GM21576 (cell line): ENCODE data around the gene DROSHA.
"Not testable (repeated sequence)": the region's sequence is repeated elsewhere in the genome, so short reads cannot be mapped to it uniquely, and the experiment has no call there.

ENCODE experiments used
- ATAC-seq: cut with Tn5 transposase; IDR thresholded peaks from one replicate; pipeline ENCODE4 v1.9.1; 2021; ENCODE audit warnings: mild to moderate bottlenecking, moderate library complexity; ENCODE audit not compliant: unreplicated experiment

Gene DROSHA

DNA sequence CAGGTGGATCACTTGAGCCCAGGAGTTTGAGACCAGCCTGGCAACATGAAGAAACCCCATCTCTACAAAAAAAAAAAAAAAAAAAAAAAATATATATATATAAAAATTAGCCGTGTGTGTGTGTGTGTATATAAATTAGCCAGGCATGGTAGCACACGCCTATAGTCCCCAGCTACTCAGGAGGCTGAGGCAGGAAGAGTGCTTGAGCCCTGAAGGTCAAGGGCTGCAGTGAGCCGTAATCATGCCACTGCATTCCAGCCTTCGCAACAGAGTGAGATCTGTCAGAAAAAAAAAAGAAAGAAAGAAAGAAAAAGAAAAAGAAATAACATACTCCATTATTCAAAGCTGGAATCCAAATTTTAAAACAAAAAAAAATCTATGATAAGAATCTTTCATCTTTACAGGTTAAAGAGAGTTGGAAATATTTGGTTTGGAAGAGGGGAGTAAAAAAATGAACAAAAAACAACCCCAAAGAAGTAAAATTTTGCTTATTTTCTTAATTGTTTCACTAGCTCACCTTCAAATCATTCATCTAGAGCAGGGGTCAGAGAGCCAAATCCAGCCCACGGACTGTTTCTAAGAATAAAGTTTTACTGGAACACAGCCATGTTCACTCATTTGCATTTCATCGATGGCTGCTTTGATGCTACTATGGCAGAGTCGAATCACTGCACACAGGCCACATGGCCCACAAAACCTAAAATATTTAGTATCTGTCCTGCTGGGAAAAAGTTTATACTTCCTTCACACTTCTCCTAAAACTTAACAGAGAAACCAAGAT is 109.9 kb downstream of the DROSHA start:
- ATAC-seq = no peak

DNA sequence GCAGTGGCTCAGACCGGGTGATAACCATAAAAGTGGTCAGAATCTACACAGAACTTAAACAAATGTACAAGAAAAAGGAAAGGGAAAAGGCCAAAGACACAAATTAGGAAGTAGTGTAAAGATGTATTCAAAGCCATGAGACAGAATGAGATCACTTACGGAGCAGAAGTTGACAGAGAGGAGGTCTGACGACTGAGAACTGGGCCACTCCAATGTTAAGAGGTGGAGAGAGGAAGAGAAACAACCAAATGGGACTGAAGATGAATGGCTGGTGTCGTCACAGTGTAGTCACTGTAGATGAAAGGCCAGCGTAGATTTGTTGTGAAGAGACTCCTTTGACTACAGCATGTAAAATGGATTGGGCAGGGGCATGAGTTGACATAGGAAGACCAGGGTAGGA is 114.4 kb downstream of the DROSHA start:
- no peak for ATAC-seq

DNA sequence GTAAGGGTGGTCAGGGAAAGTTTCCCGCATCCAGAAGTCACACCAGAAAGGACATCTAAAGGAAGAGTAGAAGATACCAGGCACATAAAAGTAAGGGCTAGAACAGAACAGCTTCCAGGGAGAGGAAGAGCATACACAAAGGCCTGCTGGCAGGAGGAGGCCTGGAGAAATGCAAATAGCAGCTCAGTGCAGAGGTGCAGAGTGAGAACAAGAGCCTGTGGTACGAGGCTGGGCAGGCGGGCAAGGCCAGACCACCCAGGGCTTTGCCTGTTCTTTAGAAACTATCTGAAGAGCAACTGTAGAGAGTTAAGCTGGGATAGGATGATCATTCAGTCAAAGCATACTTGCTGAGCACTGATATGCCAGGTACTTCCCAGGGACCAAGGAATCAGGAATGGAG is 115.3 kb downstream of the DROSHA start:
- no peak for ATAC-seq

DNA sequence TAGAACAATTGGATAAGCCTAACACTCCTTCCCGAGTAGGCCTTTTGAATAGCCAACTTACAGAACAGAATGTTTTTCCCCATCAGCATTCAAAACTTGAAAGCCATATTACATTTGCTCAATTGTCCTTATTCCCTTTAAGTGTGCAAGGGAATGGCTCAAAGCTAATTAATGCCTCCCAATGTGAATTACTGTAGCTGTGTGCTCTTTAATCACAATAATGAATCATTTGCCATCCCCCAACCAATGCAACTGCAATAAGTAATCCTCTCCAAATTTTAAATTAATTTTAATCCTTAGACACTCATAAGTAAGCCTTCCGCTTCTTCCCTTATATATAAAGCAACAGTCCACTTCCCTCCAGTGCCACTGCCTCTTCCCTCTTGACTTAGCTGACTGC is 115.9 kb downstream of the DROSHA start:
- no peak for ATAC-seq

DNA sequence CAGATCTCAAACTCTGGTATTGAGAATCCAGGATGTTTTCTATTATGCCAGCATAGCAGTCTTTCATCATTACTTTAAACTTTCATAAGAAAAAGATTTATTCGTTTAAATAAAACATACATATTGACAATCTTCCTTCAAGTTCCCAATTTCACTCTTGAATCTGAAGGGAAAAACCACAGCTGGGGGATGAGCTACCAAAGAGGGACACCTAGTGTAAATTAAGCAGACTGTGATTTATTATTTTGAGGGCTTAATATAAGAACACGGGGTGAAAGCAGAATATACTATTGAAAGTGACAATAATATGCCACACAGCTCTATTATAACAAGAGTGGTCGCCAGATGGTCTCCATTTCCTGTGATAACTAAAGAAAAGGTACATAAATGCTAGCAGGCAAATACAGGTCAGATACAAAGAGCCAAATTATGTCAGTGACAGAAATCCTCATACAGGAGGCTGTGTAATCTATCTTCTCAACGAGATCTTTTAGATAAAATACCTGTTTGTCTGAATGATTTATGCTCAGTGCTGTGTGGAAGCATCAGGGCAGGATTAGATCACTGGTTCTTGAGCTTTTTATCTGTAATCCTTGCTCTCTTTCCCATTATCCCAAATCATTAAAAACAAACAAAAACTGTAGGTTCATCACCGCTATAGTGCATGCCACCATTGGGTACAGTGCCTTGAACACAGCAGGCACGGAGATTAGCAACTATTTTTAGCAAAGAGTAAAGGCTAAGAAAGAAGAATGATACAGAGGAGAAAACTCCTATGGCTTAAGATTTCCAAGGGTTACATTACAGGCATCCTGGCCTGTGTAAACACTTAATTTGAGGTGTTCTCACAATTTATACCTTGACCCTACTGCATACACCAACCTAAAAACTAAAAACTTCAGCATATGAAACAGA is 116.6 kb downstream of the DROSHA start:
- ATAC-seq = no peak

DNA sequence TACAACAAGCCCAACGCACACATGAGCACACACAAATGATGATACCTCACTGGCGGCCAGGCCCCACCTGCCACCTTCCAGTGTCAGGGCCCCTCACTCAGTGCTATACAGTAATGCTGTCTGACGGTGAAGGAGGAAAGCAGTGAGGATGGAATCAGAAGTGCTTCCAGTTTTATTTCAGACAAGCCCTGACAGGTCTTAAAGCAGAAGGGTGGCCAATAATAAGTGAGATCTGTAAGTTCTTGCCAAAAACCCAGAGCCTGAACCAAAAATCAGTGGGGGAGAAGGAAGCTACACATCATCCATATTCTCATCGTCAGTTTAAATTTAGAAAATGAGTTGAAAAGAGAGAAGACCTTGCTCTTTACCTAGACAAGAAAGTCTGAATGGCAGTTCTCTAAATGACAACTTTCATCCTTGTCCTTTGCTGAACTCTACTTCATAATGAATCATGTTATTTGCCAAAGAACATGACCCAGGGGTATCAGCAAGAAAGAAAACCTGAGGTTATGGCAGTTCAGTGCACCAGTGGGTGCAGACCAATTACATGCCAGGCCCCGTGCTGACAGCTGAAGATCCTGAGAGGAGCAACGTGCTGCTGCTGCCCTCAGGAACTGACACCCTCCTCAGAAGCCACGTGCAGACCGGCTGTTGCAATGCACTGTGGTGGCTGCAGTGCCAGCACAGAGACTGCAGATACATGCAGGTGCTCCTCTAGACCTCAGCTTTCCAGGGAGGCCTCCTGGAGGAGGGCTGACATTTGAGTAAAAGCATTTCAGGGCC is 118.7 kb downstream of the DROSHA start:
- no peak for ATAC-seq

DNA sequence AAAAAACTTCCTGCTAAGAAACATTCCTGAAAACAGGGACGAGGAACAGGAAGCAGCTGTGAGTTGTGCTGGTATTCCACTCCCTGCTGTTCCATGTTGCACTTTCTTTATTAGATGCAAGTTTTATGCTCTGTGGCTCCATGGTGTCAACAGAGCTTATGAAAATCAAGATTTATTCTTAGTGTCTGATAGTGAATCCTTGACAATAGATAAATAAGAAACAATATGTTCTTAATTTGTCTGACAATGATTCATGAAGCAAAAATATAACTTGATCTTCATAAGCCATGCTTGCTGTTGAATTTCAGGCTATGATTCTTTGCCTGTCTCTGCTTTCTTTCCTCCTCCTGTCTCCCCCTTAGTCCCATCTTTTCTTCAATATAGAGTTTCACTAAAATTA is 119.6 kb downstream of the DROSHA start:
- ATAC-seq = no peak

DNA sequence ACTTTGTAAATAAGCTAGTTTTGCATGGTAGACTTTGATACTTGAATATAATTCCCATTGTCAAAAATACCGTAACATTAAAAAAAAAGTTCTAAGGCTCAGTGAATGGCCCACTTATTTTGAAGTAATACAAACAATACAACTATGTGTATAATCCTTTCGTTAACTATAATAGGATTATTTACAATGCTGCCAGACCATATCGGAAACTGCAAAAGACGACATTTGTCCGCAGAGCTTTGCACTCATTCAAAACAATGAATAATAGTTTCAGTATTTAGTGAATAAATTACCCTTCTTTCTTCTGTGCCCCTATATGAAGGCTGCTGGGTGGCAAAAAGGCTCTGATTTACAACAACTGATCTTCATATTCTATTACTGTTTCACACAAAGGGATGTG is 121.8 kb downstream of the DROSHA start:
- ATAC-seq = no peak

DNA sequence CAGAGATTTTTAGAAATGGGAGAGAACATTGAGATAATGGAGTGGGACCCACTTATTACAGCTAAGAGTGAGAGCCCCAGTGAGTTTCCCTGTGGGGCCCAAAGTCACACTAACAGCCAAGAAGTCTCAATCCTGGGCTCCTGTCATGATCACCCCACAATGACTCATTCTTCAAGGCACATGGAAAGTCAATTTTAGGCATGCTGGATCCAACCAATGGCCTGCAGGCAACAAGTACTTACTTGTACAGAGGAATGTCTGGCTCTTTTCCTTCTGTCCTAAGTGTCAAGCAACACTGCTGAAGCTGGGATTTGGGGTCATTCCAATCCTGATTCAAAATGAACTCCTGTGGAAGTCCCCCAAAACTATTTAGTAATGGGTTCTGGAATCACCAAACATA is 123.1 kb downstream of the DROSHA start:
- ATAC-seq = no peak

DNA sequence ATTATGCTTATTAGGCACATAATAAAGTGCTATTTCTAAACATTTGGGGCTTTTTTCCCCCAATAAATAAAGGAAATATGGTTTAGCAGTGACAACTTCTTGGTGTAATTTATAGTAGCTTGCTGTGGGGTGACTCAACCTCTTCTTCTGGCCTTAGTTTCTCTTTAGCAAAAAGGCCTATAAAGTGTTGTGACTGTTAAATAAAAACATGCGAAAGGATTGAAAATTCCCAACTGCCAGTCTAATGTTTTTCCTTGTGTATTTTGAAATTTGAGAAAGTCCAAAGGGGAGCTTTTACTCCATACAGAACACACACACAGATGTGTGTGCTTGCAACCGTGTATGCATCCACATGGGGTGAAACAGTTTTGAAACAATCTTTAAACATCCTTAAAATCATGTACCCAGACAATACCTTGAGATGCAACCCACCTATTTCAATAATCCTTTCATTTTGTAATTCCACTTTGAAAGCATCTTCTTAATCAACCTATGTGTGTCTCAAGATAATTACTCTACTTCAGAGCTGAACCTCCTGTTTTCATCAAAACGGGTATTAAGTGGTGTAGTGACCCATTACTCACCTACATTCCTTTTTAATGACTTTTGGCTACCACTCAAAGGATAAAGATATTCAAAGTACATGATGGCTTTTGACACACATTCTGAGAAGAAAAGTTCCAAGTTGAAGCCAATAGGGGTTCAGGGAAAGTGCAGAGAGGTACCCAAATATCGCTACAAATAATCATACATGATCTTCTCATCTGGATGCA is 123.8 kb downstream of the DROSHA start:
- no peak for ATAC-seq

DNA sequence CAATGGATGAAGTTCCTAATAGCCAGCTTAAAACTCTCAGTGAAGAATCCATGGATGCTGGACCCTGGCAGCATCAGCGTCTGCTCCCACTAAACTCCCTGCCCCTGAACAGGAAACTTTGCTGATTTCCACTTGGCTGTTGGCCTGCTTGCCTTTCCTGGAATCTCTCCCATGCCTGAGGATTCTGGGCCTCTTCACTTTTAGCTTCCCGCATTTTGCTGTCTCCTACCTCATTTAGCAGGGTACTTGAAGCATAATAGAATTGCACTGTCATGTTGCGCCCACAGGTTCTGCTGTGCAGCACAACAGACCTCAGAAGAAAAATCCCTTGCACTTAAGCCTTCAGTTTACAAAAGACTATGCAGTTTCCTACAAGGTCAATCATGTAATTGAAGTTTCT is 127.6 kb downstream of the DROSHA start:
- no peak for ATAC-seq

DNA sequence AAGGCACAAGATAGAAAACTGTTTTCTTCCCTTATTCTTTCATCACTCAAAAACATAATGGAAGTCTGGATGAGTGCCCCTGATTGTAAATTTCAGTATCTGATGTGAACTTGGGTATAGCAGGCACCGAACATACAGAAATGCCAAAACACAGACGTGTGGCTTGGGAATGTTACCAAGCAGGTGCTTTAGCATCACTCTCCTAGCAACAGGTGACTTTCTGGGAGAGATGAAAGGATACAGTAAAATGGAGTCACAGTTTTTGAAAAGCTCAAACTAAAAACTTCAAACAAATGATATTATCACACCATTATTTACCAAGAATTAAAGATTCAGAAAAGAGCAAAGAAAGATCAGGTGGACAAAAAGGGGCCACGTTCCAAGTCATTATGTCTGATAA is 130.2 kb downstream of the DROSHA start:
- no peak for ATAC-seq

DNA sequence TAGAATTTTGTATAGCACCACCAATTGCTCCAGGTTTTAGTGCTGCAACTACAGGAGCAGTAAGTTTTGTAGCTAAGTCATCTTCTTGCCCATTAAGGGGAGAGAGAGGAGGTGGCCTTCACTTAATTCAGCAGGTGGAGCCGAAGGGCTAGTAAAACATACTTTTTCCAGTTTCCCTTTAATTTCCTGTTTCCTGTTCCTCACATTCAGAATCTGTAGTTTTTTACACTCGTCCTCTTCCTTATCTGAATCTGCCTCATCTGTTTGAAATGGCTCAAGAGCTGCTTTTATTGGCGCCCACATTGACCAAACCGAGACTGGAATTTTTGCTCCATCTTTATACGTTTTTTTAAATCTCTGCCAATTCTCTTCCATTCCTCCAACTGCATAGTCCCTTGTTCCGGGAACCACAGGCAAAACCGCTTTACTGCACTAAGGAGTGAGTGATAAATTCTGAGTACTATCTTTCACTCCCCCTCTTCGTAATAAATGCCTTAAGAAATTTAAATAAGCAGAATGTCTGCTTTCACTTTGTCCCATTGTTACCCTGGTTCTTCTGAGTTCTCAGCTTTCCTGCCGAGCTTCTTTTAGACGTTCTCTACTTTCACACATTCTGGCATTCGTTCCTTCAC is 133.9 kb downstream of the DROSHA start:
- ATAC-seq = no peak

DNA sequence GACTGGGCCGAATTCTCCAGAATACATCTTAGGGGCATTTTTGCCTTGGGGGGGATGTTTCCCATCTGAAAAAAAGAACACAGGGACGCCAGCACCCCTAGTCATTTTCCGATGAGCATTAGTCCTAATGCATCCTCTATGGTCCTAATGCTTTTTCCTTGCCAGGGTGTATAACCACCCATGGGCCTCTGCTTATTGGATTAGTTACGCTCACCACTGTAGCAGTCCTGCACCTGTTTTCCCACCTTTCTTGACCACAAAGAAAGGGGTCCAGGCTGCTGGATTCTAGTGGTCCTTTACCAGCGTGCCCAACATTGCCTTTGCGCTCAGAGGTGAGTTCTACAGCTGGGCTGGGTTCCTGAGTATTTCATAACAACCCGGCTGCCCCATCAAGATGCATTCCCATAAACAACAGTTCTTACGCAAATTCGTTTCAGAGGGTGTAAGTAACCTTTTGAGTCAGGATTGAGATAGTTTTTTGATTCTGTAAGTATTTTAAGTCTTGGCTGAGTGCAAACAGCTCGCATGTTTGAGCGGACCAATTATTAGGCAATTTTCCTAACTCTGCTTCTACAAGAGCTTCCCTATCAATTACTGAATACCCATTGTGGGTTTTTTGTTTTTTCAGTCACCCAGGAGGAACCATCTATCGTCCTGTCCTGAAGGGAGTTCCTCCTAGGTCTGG is 135.1 kb downstream of the DROSHA start:
- ATAC-seq = no peak

DNA sequence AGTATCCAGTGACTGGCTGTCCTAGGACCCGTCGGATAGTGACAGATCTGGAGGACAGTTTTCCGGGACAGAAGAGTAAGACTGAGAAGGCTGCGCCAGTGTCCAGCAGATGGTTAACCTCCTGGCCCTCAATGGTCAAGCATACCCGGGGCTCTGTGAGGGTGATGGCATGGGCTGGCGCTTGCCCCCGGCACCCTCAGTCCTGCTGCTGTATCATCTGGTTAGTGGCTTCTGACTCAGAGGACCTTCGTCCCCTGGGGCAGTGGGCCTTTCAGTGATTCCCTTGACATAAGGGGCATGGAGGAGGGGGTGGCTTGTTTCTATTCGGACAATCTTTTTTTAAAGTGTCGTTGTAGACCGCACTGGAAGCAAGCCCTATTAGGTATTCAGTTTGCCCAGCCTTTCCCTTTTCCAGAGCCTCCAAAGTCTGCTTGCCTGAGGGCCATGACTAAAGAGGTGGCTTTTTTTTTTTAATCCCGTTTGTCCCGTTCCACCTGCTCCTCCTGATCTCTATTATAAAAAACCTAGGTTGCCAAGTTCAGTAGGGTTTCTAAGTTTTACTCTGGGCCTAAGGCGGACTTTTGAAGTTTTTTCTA is 136.3 kb downstream of the DROSHA start:
- not testable (repeated sequence) for ATAC-seq

DNA sequence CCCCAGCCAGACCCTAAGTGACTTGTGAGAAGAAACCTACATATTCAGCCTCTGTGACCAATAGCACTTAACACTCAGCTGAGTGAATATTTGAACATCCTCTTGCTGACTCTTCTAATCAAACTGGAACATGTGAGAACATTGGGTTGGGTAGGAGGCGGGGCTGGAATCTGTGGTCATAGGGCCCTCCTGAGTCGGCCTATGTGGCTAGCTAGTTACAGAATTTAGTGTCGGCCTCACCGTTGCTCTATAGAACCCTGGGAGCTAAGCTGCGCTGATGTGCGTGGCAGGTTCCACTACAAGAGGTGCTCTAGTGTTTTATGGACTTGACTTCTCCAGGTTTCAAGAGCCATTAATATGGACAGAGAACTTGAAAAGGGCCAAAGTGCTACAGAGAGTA is 138.8 kb downstream of the DROSHA start:
- no peak for ATAC-seq

DNA sequence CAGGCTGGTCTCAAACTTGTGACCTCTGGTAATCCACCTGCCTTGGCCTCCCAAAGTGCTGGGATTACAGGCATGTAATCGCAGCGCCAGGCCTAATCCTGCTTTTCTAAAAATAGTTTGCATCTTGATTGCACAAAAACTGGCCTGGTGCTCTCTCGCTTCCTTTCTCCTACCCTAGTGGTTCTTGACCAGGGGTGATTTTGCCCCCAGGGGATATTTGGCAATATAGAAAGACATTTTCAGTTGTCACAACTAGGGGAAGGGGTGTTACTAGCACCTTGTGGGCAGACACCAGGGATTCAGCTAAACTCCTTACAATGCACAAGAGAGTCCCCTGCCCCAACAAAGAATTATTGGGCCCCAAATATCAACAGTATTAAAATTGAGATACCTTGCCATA is 139.8 kb downstream of the DROSHA start:
- no peak for ATAC-seq

DNA sequence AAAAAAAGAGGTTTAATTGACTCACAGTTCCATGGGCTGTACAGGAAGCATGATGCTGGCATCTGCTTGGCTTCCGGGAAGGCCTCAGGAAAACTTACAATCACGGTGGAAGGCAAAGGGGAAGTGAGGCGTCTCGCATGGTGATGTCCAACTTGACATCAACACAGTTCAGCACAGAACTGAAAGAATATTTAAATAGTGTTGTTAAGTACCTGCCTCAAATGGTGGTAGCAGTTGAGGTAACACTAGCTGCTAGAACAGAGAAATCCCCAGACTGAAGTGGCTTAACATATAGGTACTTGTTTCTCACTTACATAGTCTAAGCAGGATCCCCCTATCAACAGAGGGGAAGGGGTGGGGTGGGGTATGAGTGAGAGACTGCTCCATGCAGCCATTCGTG is 141.6 kb downstream of the DROSHA start:
- ATAC-seq = no peak
